ENCODE results near the gene APOC3.

DNA sequence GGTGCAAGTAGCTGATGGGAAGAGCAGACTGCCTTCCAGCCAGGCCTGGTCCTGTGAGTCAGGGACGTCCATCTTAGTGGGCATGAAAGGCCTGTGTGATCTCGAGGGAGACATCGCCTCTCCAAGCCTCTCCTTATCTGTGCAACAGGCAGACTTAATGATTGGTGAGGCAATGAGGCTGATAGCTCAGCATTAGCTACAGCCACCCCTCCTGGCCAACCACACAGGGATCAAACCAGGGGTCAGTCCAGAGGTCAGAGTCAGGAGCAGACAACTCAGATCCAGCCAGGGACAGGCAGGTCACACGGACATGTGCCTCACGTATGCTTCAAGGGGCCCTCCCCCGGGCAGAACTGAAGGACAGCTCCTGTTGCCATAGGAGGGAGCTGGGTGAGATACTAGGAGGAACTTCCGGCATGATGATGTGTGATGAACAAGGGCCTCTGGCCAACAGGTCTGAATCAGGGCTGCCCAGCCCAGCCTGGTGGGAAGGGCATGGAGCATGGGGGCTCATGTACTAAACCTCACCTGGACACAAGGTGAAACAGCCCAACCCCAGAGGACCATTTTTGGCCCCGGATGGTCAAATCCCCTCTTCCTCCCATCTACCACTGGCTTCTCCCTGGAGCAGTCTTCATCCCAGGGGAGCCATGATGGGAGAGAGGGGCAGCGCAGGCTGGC lies 2.8 kb upstream of the APOC3 start:
- TF ChIP-seq POLR2AphosphoS5 (IDR thresholded peaks at IDR 0.05; ENCODE audit: low read depth, low read length) (no peak), SIN3A (IDR thresholded peaks at IDR 0.05; ENCODE audit: borderline replicate concordance, insufficient read depth, low read length) (no peak)
- TF ChIP-seq, protein P1, sequence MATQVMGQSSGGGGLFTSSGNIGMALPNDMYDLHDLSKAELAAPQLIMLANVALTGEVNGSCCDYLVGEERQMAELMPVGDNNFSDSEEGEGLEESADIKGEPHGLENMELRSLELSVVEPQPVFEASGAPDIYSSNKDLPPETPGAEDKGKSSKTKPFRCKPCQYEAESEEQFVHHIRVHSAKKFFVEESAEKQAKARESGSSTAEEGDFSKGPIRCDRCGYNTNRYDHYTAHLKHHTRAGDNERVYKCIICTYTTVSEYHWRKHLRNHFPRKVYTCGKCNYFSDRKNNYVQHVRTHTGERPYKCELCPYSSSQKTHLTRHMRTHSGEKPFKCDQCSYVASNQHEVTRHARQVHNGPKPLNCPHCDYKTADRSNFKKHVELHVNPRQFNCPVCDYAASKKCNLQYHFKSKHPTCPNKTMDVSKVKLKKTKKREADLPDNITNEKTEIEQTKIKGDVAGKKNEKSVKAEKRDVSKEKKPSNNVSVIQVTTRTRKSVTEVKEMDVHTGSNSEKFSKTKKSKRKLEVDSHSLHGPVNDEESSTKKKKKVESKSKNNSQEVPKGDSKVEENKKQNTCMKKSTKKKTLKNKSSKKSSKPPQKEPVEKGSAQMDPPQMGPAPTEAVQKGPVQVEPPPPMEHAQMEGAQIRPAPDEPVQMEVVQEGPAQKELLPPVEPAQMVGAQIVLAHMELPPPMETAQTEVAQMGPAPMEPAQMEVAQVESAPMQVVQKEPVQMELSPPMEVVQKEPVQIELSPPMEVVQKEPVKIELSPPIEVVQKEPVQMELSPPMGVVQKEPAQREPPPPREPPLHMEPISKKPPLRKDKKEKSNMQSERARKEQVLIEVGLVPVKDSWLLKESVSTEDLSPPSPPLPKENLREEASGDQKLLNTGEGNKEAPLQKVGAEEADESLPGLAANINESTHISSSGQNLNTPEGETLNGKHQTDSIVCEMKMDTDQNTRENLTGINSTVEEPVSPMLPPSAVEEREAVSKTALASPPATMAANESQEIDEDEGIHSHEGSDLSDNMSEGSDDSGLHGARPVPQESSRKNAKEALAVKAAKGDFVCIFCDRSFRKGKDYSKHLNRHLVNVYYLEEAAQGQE (IDR thresholded peaks at IDR 0.05; ENCODE audit: insufficient read depth in 1 of 2, low read depth in 2 of 2, low read length in 2 of 2): no peak

All from PFSK-1 (cell line).